Measurements from ENCODE around the gene FCN3.
A peak's percentile ranks its signal among the peaks of the same experiment; 100 is the strongest.

Gene FCN3

GRCh38 chr1:27342391-27342777, 32.2 kb downstream of the FCN3 start:
- TF ChIP-seq EZH2phosphoT487 (IDR thresholded peaks at IDR 0.05; ENCODE audit: borderline replicate concordance, low read length): no peak
- TF ChIP-seq CTCF (IDR thresholded peaks at IDR 0.05; ENCODE audit: low read depth, low read length, poor library complexity, severe bottlenecking): peak; percentile 33

GRCh38 chr1:27341525-27342252, 32.9 kb downstream of the FCN3 start, which contains the start of gene SYTL1:
TSS of gene SYTL1 (plus strand) at chr1:27342022. CDS start at chr1:27345335, 3,313 bp downstream.
- no peaks in the 10 kb centered on the region for H4K20me1 ChIP-seq (ENCODE audit: control insufficient read depth, insufficient read depth, low read depth, low read length)
- H3K27ac ChIP-seq (ENCODE audit: low read depth, low read length): peak within 1 kb of the TSS; percentile 54
- peak within 1 kb of the TSS; percentile 91 for H3K4me2 ChIP-seq (ENCODE audit: low read length)

More at GRCh38 chr1:27342391-27342777, 32.2 kb downstream of the FCN3 start:
- no peaks in the 10 kb centered on the region for H3K36me3 ChIP-seq (ENCODE audit: control insufficient read depth, low read length)
- peaks cover 3% of the 10 kb centered on the region; the same call in 1 of the 2 replicates for H3F3A ChIP-seq (ENCODE audit: control insufficient read depth, insufficient read depth)
- H3K4me1 ChIP-seq (ENCODE audit: control insufficient read depth, low read length): peaks cover 49% of the 10 kb centered on the region
- H3K9me2 ChIP-seq (replicated peaks; ENCODE audit: control insufficient read depth, low read length): no peaks in the 10 kb centered on the region
- peak overlapping the region; percentile 54 for H3K27ac ChIP-seq (ENCODE audit: low read depth, low read length)
- no peaks in the 10 kb centered on the region for H4K20me1 ChIP-seq (ENCODE audit: control insufficient read depth, insufficient read depth, low read depth, low read length)
- peaks cover 17% of the 10 kb centered on the region for H3K79me2 ChIP-seq (ENCODE audit: control insufficient read depth, low read length)
- H3K4me3 ChIP-seq (ENCODE audit: low read length): peak overlapping the region; percentile 85
- no peaks in the 10 kb centered on the region for H3K27me3 ChIP-seq (ENCODE audit: control insufficient read depth, low read length)
- H3K4me2 ChIP-seq (ENCODE audit: low read length): peak overlapping the region; percentile 91
- no peaks in the 10 kb centered on the region for H3K9me3 ChIP-seq (ENCODE audit: control insufficient read depth, insufficient read depth, low read length)

GRCh38 chr1:27339213-27339612, 35.4 kb downstream of the FCN3 start:
- Histone ChIP-seq H3K4me1 (ENCODE audit: control insufficient read depth, low read length) (peaks cover 49% of the 10 kb centered on the region), H3F3A (ENCODE audit: control insufficient read depth, insufficient read depth) (peaks cover 3% of the 10 kb centered on the region; the same call in 1 of the 2 replicates), H3K9me3 (ENCODE audit: control insufficient read depth, insufficient read depth, low read length) (no peaks in the 10 kb centered on the region), H3K27ac (ENCODE audit: low read depth, low read length) (no peak overlapping the region), H3K36me3 (ENCODE audit: control insufficient read depth, low read length) (peaks cover 14% of the 10 kb centered on the region), H3K79me2 (ENCODE audit: control insufficient read depth, low read length) (peaks cover 17% of the 10 kb centered on the region), H3K9me2 (replicated peaks; ENCODE audit: control insufficient read depth, low read length) (no peaks in the 10 kb centered on the region), H3K4me2 (ENCODE audit: low read length) (no peak overlapping the region), H3K4me3 (ENCODE audit: low read length) (no peak overlapping the region), H3K27me3 (ENCODE audit: control insufficient read depth, low read length) (no peaks in the 10 kb centered on the region), H4K20me1 (ENCODE audit: control insufficient read depth, insufficient read depth, low read depth, low read length) (no peaks in the 10 kb centered on the region)
- TF ChIP-seq CTCF (IDR thresholded peaks at IDR 0.05; ENCODE audit: low read depth, low read length, poor library complexity, severe bottlenecking) (peak; percentile 16), EZH2phosphoT487 (IDR thresholded peaks at IDR 0.05; ENCODE audit: borderline replicate concordance, low read length) (no peak)

More at GRCh38 chr1:27341525-27342252, 32.9 kb downstream of the FCN3 start, which contains the start of gene SYTL1:
- H3K36me3 ChIP-seq (ENCODE audit: control insufficient read depth, low read length): no peaks in the 10 kb centered on the region; the same call in 1 of the 2 replicates
- H3K9me2 ChIP-seq (replicated peaks; ENCODE audit: control insufficient read depth, low read length): no peaks in the 10 kb centered on the region
- H3K27me3 ChIP-seq (ENCODE audit: control insufficient read depth, low read length): no peaks in the 10 kb centered on the region
- TF ChIP-seq CTCF (IDR thresholded peaks at IDR 0.05; ENCODE audit: low read depth, low read length, poor library complexity, severe bottlenecking) (no peak), EZH2phosphoT487 (IDR thresholded peaks at IDR 0.05; ENCODE audit: borderline replicate concordance, low read length) (no peak)
- peaks cover 17% of the 10 kb centered on the region for H3K79me2 ChIP-seq (ENCODE audit: control insufficient read depth, low read length)
- peaks cover 49% of the 10 kb centered on the region for H3K4me1 ChIP-seq (ENCODE audit: control insufficient read depth, low read length)
- peaks cover 3% of the 10 kb centered on the region; the same call in 1 of the 2 replicates for H3F3A ChIP-seq (ENCODE audit: control insufficient read depth, insufficient read depth)
- H3K4me3 ChIP-seq (ENCODE audit: low read length): peak within 1 kb of the TSS; percentile 85
- H3K9me3 ChIP-seq (ENCODE audit: control insufficient read depth, insufficient read depth, low read length): no peaks in the 10 kb centered on the region

Data from DOHH2 (cell line).